ENCODE results near the gene MRPL42. TPM values are rescaled to one million over a fixed set of nuclear protein-coding genes. Genes with fewer than 3 reads are reported as not detected.

Gene MRPL42
- polyA plus RNA-seq, 1 donor, result 64.0 TPM

Other genes with a start within 250 kb of the MRPL42 start
- 77.9 TPM for gene NUDT4, start 89.6 kb upstream of the MRPL42 start, polyA plus RNA-seq
- gene UBE2N, start 25.6 kb upstream of the MRPL42 start, polyA plus RNA-seq, result 102 TPM
- 32.2 TPM for gene SOCS2, start 105.2 kb downstream of the MRPL42 start, polyA plus RNA-seq
- gene CRADD, start 209.9 kb downstream of the MRPL42 start, polyA plus RNA-seq, result 19.3 TPM

All from large intestine (tissue), 1 donor.